ENCODE measurements around the gene SYCP2. TPM values are rescaled to one million over a fixed set of nuclear protein-coding genes. Genes with fewer than 3 reads are reported as not detected.

Gene SYCP2
- polyA plus RNA-seq, 1 donor (not counting 4 experiments of a cell fraction or from before 2014, with no cell fraction given) = 0.12 TPM

- peak; percentile 44 for FAIRE-seq
- Histone ChIP-seq H3K9ac (ENCODE audit: control insufficient read depth, extremely low read depth, insufficient read depth, low read length) (no peak overlapping the region), H3K9me1 (ENCODE audit: control insufficient read depth, extremely low read depth, insufficient read depth, low read length) (peaks cover 2% of the 10 kb centered on the region), H3K79me2 (ENCODE audit: control insufficient read depth, insufficient read depth, low read length) (no peaks in the 10 kb centered on the region), H3K4me2 (ENCODE audit: control insufficient read depth, extremely low read depth, insufficient read depth, low read depth, low read length) (peak overlapping the region; percentile 8), H2AFZ (ENCODE audit: control insufficient read depth, low read length) (peak overlapping the region; percentile 36), H3K36me3 (ENCODE audit: control insufficient read depth in 2 of 2, extremely low read depth in 1 of 2, insufficient read depth in 2 of 2, low read length in 2 of 2) (no peaks in the 10 kb centered on the region), H3K27me3 (ENCODE audit: control insufficient read depth, extremely low read depth, insufficient read depth, low read length) (no peaks in the 10 kb centered on the region), H3K27ac (ENCODE audit: control insufficient read depth, insufficient read depth, low read length) (no peak overlapping the region), H3K4me1 (ENCODE audit: control insufficient read depth, extremely low read depth, insufficient read depth, low read length) (peaks cover 47% of the 10 kb centered on the region), H3K9me3 (ENCODE audit: control insufficient read depth, low read depth, low read length) (no peaks in the 10 kb centered on the region), H4K20me1 (ENCODE audit: control insufficient read depth, extremely low read depth, insufficient read depth, low read length) (no peaks in the 10 kb centered on the region), H3K4me3 (ENCODE audit: control insufficient read depth in 2 of 3, extremely low read depth in 1 of 3, insufficient read depth in 2 of 3, low read depth in 1 of 3, low read length in 3 of 3) (no peak overlapping the region)
- dilution Hi-C loops (cut with MboI; ENCODE audit: extremely low pct_ligation_motif_present, low sequenced_read_pairs) = no loop called here
- peak; percentile 46 for DNase-seq (ENCODE audit: low read depth, low spot score)
- no peak for TF ChIP-seq EZH2 (IDR thresholded peaks at IDR 0.05; ENCODE audit: low read length)
- no peak for TF ChIP-seq CTCF (optimal IDR thresholded peaks at IDR 0.05 in 1 of 3, IDR thresholded peaks at IDR 0.05 in 1 of 3, conservative IDR thresholded peaks at IDR 0.05 in 1 of 3; ENCODE audit: extremely low read depth in 1 of 3, insufficient read depth in 2 of 3, low read length in 3 of 3)
Measured at GRCh38 chr20:59831024-59831915, 102.2 kb downstream of the SYCP2 start.

- no peak overlapping the region for H3K9ac ChIP-seq (ENCODE audit: control insufficient read depth, extremely low read depth, insufficient read depth, low read length)
- no peaks in the 10 kb centered on the region for H3K36me3 ChIP-seq (ENCODE audit: control insufficient read depth in 2 of 2, extremely low read depth in 1 of 2, insufficient read depth in 2 of 2, low read length in 2 of 2)
- no peak overlapping the region for H3K27ac ChIP-seq (ENCODE audit: control insufficient read depth, insufficient read depth, low read length)
- FAIRE-seq (no peak), DNase-seq (ENCODE audit: low read depth, low spot score) (no peak)
- H3K4me1 ChIP-seq (ENCODE audit: control insufficient read depth, extremely low read depth, insufficient read depth, low read length) = peaks cover 44% of the 10 kb centered on the region
- H3K4me2 ChIP-seq (ENCODE audit: control insufficient read depth, extremely low read depth, insufficient read depth, low read depth, low read length) = peak overlapping the region; percentile 5
- no peaks in the 10 kb centered on the region for H3K9me3 ChIP-seq (ENCODE audit: control insufficient read depth, low read depth, low read length)
- no peaks in the 10 kb centered on the region for H3K27me3 ChIP-seq (ENCODE audit: control insufficient read depth, extremely low read depth, insufficient read depth, low read length)
- peak overlapping the region; percentile 36 for H2AFZ ChIP-seq (ENCODE audit: control insufficient read depth, low read length)
- no peaks in the 10 kb centered on the region for H3K79me2 ChIP-seq (ENCODE audit: control insufficient read depth, insufficient read depth, low read length)
- H3K9me1 ChIP-seq (ENCODE audit: control insufficient read depth, extremely low read depth, insufficient read depth, low read length) = peaks cover 2% of the 10 kb centered on the region
- H4K20me1 ChIP-seq (ENCODE audit: control insufficient read depth, extremely low read depth, insufficient read depth, low read length) = no peaks in the 10 kb centered on the region
- TF ChIP-seq EZH2 (IDR thresholded peaks at IDR 0.05; ENCODE audit: low read length) (no peak), CTCF (optimal IDR thresholded peaks at IDR 0.05 in 1 of 3, IDR thresholded peaks at IDR 0.05 in 1 of 3, conservative IDR thresholded peaks at IDR 0.05 in 1 of 3; ENCODE audit: extremely low read depth in 1 of 3, insufficient read depth in 2 of 3, low read length in 3 of 3) (no peak)
- dilution Hi-C loops (cut with MboI; ENCODE audit: extremely low pct_ligation_motif_present, low sequenced_read_pairs) = no loop called here
- H3K4me3 ChIP-seq (ENCODE audit: control insufficient read depth in 2 of 3, extremely low read depth in 1 of 3, insufficient read depth in 2 of 3, low read depth in 1 of 3, low read length in 3 of 3) = no peak overlapping the region
Measured at GRCh38 chr20:59830665-59831023, 102.8 kb downstream of the SYCP2 start.

Data from keratinocyte (primary cell).